Measurements from ENCODE around the gene SND1. TPM values are rescaled to one million over a fixed set of nuclear protein-coding genes. Genes with fewer than 3 reads are reported as not detected.

SND1 gene
- total and polyA plus RNA-seq, 10 of the 15 experiments (the other 5 are each of a cell fraction or from before 2014, with no cell fraction given) = 52.4 to 270 (median 146) TPM

DNA sequence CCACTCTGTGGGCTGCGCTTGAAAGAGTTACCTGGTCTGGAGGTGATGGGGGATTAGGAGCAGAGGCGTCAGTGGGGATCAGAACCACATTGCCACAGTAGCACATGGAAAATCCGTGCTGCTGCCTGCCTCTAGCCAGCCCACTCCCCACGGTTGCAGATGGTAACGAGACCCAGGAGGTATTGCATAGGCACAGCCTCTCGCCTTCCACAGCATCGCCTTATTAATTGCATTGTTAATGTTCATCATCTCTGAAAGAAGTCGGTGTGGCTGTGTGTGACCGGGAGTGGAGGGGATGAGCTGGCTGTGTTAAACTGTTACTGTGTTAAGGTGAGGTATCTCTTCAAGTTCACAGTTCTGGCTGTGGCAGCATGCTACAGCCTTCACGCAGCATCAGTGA is 414.4 kb downstream of the SND1 start:
- no peaks in the 10 kb centered on the region for H4K20me1 ChIP-seq (ENCODE audit: control insufficient read depth, insufficient read depth)
- H3K9ac ChIP-seq (ENCODE audit: control insufficient read depth, insufficient read depth, low read length) = no peak overlapping the region
- BruUV-seq (replicated peaks) = no TSS peak
- peaks cover 14 to 17% of the 10 kb centered on the region in 2 experiments for H3K36me3 ChIP-seq (ENCODE audit: control insufficient read depth in 2 of 2, insufficient read depth in 2 of 2, low read length in 1 of 2)
- in situ Hi-C loops (cut with MboI) (no loop called here), intact Hi-C loops (cut with micrococcal nuclease; ENCODE audit: unreplicated experiment) (no loop called here)
- no peaks in the 10 kb centered on the region for H3K4me1 ChIP-seq (ENCODE audit: control insufficient read depth, insufficient read depth, low read length)
- WGBS (ENCODE audit: insufficient coverage, insufficient replicate concordance, low lambda C conversion rate, missing lambda C conversion rate) = 97% methylated on average over 10 of the region's 10 CpGs
- no peak overlapping the region for H2AFZ ChIP-seq (ENCODE audit: control insufficient read depth, low read depth, low read length)
- ChIA-PET RAD21 (ENCODE audit: unreplicated experiment) (no interaction called here), POLR2A (no interaction called here), CTCF (no interaction called here), SMC1A (ENCODE audit: uncharacterized antibody, unreplicated experiment) (no interaction called here)
- no peaks in the 10 kb centered on the region for H3K9me3 ChIP-seq (replicated peaks; ENCODE audit: control insufficient read depth, insufficient read depth, low read length)
- ATAC-seq = no peak
- no peak for FAIRE-seq
- H3K4me2 ChIP-seq (ENCODE audit: control insufficient read depth, insufficient read depth) = no peak overlapping the region
- no peaks in the 10 kb centered on the region for H3K79me2 ChIP-seq (ENCODE audit: control insufficient read depth, insufficient read depth, low read length)
- no peaks in the 10 kb centered on the region for H3K27me3 ChIP-seq (replicated peaks in 1 of 2; ENCODE audit: control insufficient read depth in 2 of 2, insufficient read depth in 2 of 2, low read length in 1 of 2)
- no peak overlapping the region for H3K27ac ChIP-seq (ENCODE audit: control insufficient read depth, insufficient read depth)
- no peak for TF ChIP-seq SREBF1 (IDR thresholded peaks at IDR 0.05; ENCODE audit: low read length)
- TF ChIP-seq IKZF1 (conservative IDR thresholded peaks at IDR 0.05) = no peak
- TF ChIP-seq SRF (IDR thresholded peaks at IDR 0.05; ENCODE audit: low read depth in 2 of 2, low read length in 2 of 2) = no peak
- TF ChIP-seq RBBP5 (conservative IDR thresholded peaks at IDR 0.05) = no peak
- TF ChIP-seq CHD1 (IDR thresholded peaks at IDR 0.05; ENCODE audit: low read depth, low read length) = no peak
- no peak for TF ChIP-seq JUND (IDR thresholded peaks at IDR 0.05; ENCODE audit: low read depth, low read length)
- TF ChIP-seq, protein P1, sequence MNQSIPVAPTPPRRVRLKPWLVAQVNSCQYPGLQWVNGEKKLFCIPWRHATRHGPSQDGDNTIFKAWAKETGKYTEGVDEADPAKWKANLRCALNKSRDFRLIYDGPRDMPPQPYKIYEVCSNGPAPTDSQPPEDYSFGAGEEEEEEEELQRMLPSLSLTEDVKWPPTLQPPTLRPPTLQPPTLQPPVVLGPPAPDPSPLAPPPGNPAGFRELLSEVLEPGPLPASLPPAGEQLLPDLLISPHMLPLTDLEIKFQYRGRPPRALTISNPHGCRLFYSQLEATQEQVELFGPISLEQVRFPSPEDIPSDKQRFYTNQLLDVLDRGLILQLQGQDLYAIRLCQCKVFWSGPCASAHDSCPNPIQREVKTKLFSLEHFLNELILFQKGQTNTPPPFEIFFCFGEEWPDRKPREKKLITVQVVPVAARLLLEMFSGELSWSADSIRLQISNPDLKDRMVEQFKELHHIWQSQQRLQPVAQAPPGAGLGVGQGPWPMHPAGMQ (IDR thresholded peaks at IDR 0.05; ENCODE audit: borderline replicate concordance) = no peak
- no peak for TF ChIP-seq TCF7 (IDR thresholded peaks at IDR 0.05; ENCODE audit: borderline replicate concordance)
- TF ChIP-seq, protein P2, sequence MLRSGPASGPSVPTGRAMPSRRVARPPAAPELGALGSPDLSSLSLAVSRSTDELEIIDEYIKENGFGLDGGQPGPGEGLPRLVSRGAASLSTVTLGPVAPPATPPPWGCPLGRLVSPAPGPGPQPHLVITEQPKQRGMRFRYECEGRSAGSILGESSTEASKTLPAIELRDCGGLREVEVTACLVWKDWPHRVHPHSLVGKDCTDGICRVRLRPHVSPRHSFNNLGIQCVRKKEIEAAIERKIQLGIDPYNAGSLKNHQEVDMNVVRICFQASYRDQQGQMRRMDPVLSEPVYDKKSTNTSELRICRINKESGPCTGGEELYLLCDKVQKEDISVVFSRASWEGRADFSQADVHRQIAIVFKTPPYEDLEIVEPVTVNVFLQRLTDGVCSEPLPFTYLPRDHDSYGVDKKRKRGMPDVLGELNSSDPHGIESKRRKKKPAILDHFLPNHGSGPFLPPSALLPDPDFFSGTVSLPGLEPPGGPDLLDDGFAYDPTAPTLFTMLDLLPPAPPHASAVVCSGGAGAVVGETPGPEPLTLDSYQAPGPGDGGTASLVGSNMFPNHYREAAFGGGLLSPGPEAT (IDR thresholded peaks at IDR 0.05; ENCODE audit: low read depth) = no peak
- TF ChIP-seq POLR2A (IDR thresholded peaks at IDR 0.05; ENCODE audit: low read depth, low read length) = no peak
- DNase-seq (ENCODE audit: low read depth, low spot score) = no peak
- H3K4me3 ChIP-seq = no peak overlapping the region

Data from GM12878 (cell line).